H1 (cell line): ENCODE results near the gene S100A6. TPM values are rescaled to one million over a fixed set of nuclear protein-coding genes. Genes with fewer than 3 reads are reported as not detected.

Source experiments
- CTCF ChIA-PET: fragments of 300-600 bp; sonication (Branson Sonifier 250); formaldehyde crosslinking; loops from one replicate; lab custom pipeline; 2021; ENCODE audit not compliant: partially characterized antibody; lab: Charles Lee
- POLR2A ChIA-PET: fragments of 300-600 bp; sonication (Branson Sonifier 250); formaldehyde crosslinking; loops from one replicate; lab custom pipeline; 2021; ENCODE audit warnings: inconsistent platforms; ENCODE audit not compliant: partially characterized antibody; lab: Charles Lee
- DNase-seq, 2 experiments: peaks; one replicate each; pipeline versions ENCODE4 v3.0.0 to v3.0.0-alpha.2; 2010 to 2022; ENCODE audit warnings: low spot score in 2 of 2, low read depth in 1 of 2, mixed read lengths in 1 of 2
- FAIRE-seq: peaks from 2 replicates; lab custom pipeline; 2011; peaks lifted over from hg19 to GRCh38; lab: Jason Lieb, UNC
- H2AFZ ChIP-seq: 2 replicates; pipeline ENCODE4 v1.8.1; 2012; ENCODE audit warnings: low read length, inconsistent platforms
- H2AK5ac ChIP-seq: 2 replicates; pipeline ENCODE4 v1.6.1; 2013; ENCODE audit warnings: low read depth, low read length
- H2BK120ac ChIP-seq: replicated peaks from 2 replicates; pipeline ENCODE3; 2013; ENCODE audit warnings: low read depth, low read length, inconsistent platforms
- H2BK12ac ChIP-seq: 2 replicates; pipeline ENCODE4 v1.6.1; 2013; ENCODE audit warnings: low read depth, low read length
- H2BK15ac ChIP-seq: 2 replicates; pipeline ENCODE4 v1.6.1; 2013; ENCODE audit warnings: low read length
- H2BK20ac ChIP-seq: 2 replicates; pipeline ENCODE4 v1.6.1; 2013; ENCODE audit warnings: low read length
- H2BK5ac ChIP-seq: 2 replicates; pipeline ENCODE4 v1.6.1; 2013; ENCODE audit warnings: low read depth, low read length
- H3K14ac ChIP-seq: 2 replicates; pipeline ENCODE4 v1.6.1; 2013; ENCODE audit warnings: inconsistent platforms; ENCODE audit not compliant: insufficient read length
- H3K18ac ChIP-seq: 2 replicates; pipeline ENCODE4 v1.6.1; 2013; ENCODE audit warnings: low read length; ENCODE audit errors: extremely low read depth
- H3K23ac ChIP-seq: 2 replicates; pipeline ENCODE4 v1.6.1; 2013; ENCODE audit warnings: inconsistent platforms; ENCODE audit not compliant: insufficient read length
- H3K23me2 ChIP-seq: 2 replicates; pipeline ENCODE4 v1.6.1; 2013; ENCODE audit warnings: low read depth, low read length
- H3K27ac ChIP-seq: 2 replicates; pipeline ENCODE4 v1.6.1; 2011; ENCODE audit warnings: low read depth, low read length, inconsistent platforms
- H3K27me3 ChIP-seq, 4 experiments: replicated peaks in 1 of 4; 1 replicate in 1 of 4; 2 replicates in 3 of 4; pipeline versions ENCODE4 v1.6.1 to v1.8.1; 2011 to 2013; ENCODE audit warnings: low read length in 3 of 4, mild to moderate bottlenecking in 3 of 4, inconsistent platforms in 2 of 4, mixed read lengths in 2 of 4, moderate library complexity in 1 of 4; ENCODE audit not compliant: control insufficient read depth in 3 of 4, insufficient read depth in 3 of 4; ENCODE audit errors: extremely low read depth in 1 of 4
- H3K36me3 ChIP-seq, 4 experiments: 2 replicates each; pipeline versions ENCODE4 v1.6.1 to v1.8.1; 2011 to 2013; ENCODE audit warnings: mild to moderate bottlenecking in 4 of 4, low read length in 3 of 4, moderate library complexity in 2 of 4, control low read depth in 1 of 4, inconsistent platforms in 1 of 4; ENCODE audit not compliant: insufficient read depth in 4 of 4, control insufficient read depth in 2 of 4
- H3K4ac ChIP-seq: replicated peaks from 2 replicates; pipeline ENCODE3; 2013; ENCODE audit warnings: low read length, low read depth, mixed read lengths, inconsistent platforms; ENCODE audit not compliant: insufficient read length
- H3K4me1 ChIP-seq, 4 experiments: replicated peaks in 1 of 4; 1 replicate in 1 of 4; 2 replicates in 3 of 4; pipeline versions ENCODE4 v1.6.1 to v1.8.1; 2011 to 2013; ENCODE audit warnings: low read length in 3 of 4, inconsistent platforms in 2 of 4, mixed read lengths in 1 of 4; ENCODE audit not compliant: insufficient read depth in 4 of 4, control insufficient read depth in 3 of 4
- H3K4me2 ChIP-seq, 2 experiments: 2 replicates each; pipeline versions ENCODE4 v1.6.1 to v1.8.1; 2011 to 2013; ENCODE audit warnings: low read depth in 2 of 2, low read length in 2 of 2, control low read depth in 1 of 2, inconsistent platforms in 1 of 2, mild to moderate bottlenecking in 1 of 2; ENCODE audit not compliant: insufficient read depth in 1 of 2
- H3K4me3 ChIP-seq, 4 experiments: fragments of 200-600, 300-600 bp in 1 of 4; sonication (generic), shearing (Covaris generic), sonication (Bioruptor Twin) in 1 of 4; 2 replicates each; pipeline versions ENCODE4 v1.5.1 to v1.8.1; 2011 to 2016; ENCODE audit warnings: low read length in 4 of 4, low read depth in 3 of 4, control low read depth in 2 of 4, inconsistent platforms in 2 of 4, mild to moderate bottlenecking in 2 of 4, mixed read lengths in 1 of 4, moderate library complexity in 1 of 4; ENCODE audit not compliant: insufficient read depth in 2 of 4; ENCODE audit errors: extremely low read depth in 1 of 4
- H3K56ac ChIP-seq: replicated peaks from 2 replicates; pipeline ENCODE3; 2013; ENCODE audit warnings: low read depth, mild to moderate bottlenecking, mixed read lengths, low read length, inconsistent platforms; ENCODE audit not compliant: insufficient read length
- H3K79me1 ChIP-seq: 2 replicates; pipeline ENCODE4 v1.6.1; 2013; ENCODE audit warnings: low read depth, low read length, control low read depth
- H3K79me2 ChIP-seq, 2 experiments: 2 replicates each; pipeline versions ENCODE4 v1.6.1 to v1.8.1; 2012 to 2013; ENCODE audit warnings: low read length in 2 of 2, mild to moderate bottlenecking in 2 of 2, inconsistent platforms in 1 of 2; ENCODE audit not compliant: insufficient read depth in 2 of 2, control insufficient read depth in 1 of 2
- H3K9ac ChIP-seq, 4 experiments: replicated peaks in 1 of 4; 1 replicate in 1 of 4; 2 replicates in 3 of 4; pipeline versions ENCODE4 v1.6.1 to v1.8.1; 2011 to 2013; ENCODE audit warnings: low read depth in 3 of 4, low read length in 3 of 4, control low read depth in 2 of 4, mild to moderate bottlenecking in 2 of 4, moderate library complexity in 2 of 4, inconsistent platforms in 1 of 4; ENCODE audit errors: extremely low read depth in 1 of 4
- H3K9me3 ChIP-seq, 2 experiments: 2 replicates each; pipeline versions ENCODE4 v1.6.1 to v1.8.1; 2012 to 2013; ENCODE audit warnings: mild to moderate bottlenecking in 2 of 2, moderate library complexity in 2 of 2, control low read depth in 1 of 2, inconsistent platforms in 1 of 2, low read depth in 1 of 2, low read length in 1 of 2, mixed read lengths in 1 of 2; ENCODE audit not compliant: insufficient read depth in 2 of 2
- H4K20me1 ChIP-seq, 2 experiments: replicated peaks in 1 of 2; 2 replicates each; pipeline versions ENCODE3 to v1.8.1; 2011 to 2013; ENCODE audit warnings: inconsistent platforms in 2 of 2, low read length in 2 of 2, mild to moderate bottlenecking in 1 of 2; ENCODE audit not compliant: insufficient read depth in 2 of 2, control insufficient read depth in 1 of 2
- H4K5ac ChIP-seq: 2 replicates; pipeline ENCODE4 v1.6.1; 2013; ENCODE audit warnings: low read length, low read depth, mixed read lengths, inconsistent platforms; ENCODE audit not compliant: insufficient read length
- H4K8ac ChIP-seq: 2 replicates; pipeline ENCODE4 v1.8.0; 2013; ENCODE audit warnings: mild to moderate bottlenecking, moderate library complexity, low read length, inconsistent platforms; ENCODE audit not compliant: insufficient read depth; ENCODE audit errors: extremely low read depth
- H4K91ac ChIP-seq: replicated peaks from 2 replicates; pipeline ENCODE3; 2013; ENCODE audit warnings: low read length, mixed read lengths, inconsistent platforms; ENCODE audit not compliant: insufficient read length
- CREB1 ChIP-seq: IDR thresholded peaks from 2 replicates; pipeline ENCODE4 v1.6.1; 2012; ENCODE audit warnings: inconsistent platforms
- CTBP2 ChIP-seq: IDR thresholded peaks from 2 replicates; pipeline ENCODE4 v1.7.0; 2011; ENCODE audit warnings: borderline replicate concordance, mild to moderate bottlenecking, moderate library complexity, mixed read lengths, low read length; ENCODE audit not compliant: insufficient read depth, insufficient read length
- FOSL1 ChIP-seq: IDR thresholded peaks from 2 replicates; pipeline ENCODE4 v1.6.1; 2011; ENCODE audit warnings: mild to moderate bottlenecking, low read depth, low read length, moderate library complexity; ENCODE audit not compliant: insufficient read depth
- KDM4A ChIP-seq: IDR thresholded peaks from one replicate; pipeline ENCODE4 v1.7.1; 2012; ENCODE audit warnings: low read depth, mild to moderate bottlenecking, moderate library complexity, low read length, inconsistent platforms; ENCODE audit not compliant: severe bottlenecking
- PHF8 ChIP-seq: fragments of 200-600 bp; sonication (generic); conservative IDR thresholded peaks from 2 replicates; pipeline ENCODE4 v1.7.1; 2012; ENCODE audit warnings: low read depth, mild to moderate bottlenecking, inconsistent platforms, low read length, moderate library complexity
- RBBP5 ChIP-seq: IDR thresholded peaks from 2 replicates; pipeline ENCODE4 v1.7.1; 2012; ENCODE audit warnings: low read depth, mild to moderate bottlenecking, inconsistent platforms, low read length, moderate library complexity, borderline replicate concordance
- SIX5 ChIP-seq: IDR thresholded peaks from 2 replicates; pipeline ENCODE4 v1.6.1; 2011; ENCODE audit warnings: mild to moderate bottlenecking, low read depth, low read length
- SUZ12 ChIP-seq: fragments of 200-600 bp; sonication (generic); IDR thresholded peaks from 2 replicates; pipeline ENCODE4 v1.6.1; 2012; ENCODE audit warnings: mild to moderate bottlenecking, inconsistent platforms, low read length, moderate library complexity, mixed read lengths
- TAF1 ChIP-seq: IDR thresholded peaks from 2 replicates; pipeline ENCODE4 v1.6.1; 2011; ENCODE audit warnings: mild to moderate bottlenecking, low read depth, low read length
- ZNF274 ChIP-seq: IDR thresholded peaks from 2 replicates; pipeline ENCODE4 v1.7.0; 2012; ENCODE audit warnings: low read length, borderline replicate concordance; ENCODE audit errors: extremely low read depth
- WGBS, 2 experiments: shearing (Covaris generic) in 1 of 2; methylation state at CpG; one replicate each; pipeline versions ENCODE4 v1.1.6 to v1.1.7; 2013 to 2015; ENCODE audit warnings: low lambda C conversion rate in 2 of 2, mixed read lengths in 2 of 2, inconsistent platforms in 1 of 2, low coverage in 1 of 2, missing lambda C conversion rate in 1 of 2; ENCODE audit not compliant: insufficient replicate concordance in 2 of 2, insufficient coverage in 1 of 2, insufficient read length in 1 of 2; ENCODE audit errors: extremely low coverage in 1 of 2, missing lambda C conversion rate in 1 of 2; 5-methylcytosine and 5-hydroxymethylcytosine counted together
- polyA plus RNA-seq, 7 experiments: library from polyadenylated mRNA; depleted of rRNA in 3 of 7; stranded (reverse) in 5 of 7; unstranded in 2 of 7; fragments of >200 nt in 5 of 7; fragments of 200-250 nt in 2 of 7; gene quantifications; 1 replicate in 5 of 7; 2 replicates in 1 of 7; 4 replicates in 1 of 7; pipeline versions ENCODE4 v1.2.1 to v1.2.3, GENCODE V29; 2011 to 2013; ENCODE audit warnings: missing spikeins in 2 of 7, mixed read lengths in 2 of 7
- total RNA-seq: library from RNA; stranded (reverse); fragmentation: NEBNext Ultra II Directional; extraction: Animal tissue kit (Norgen Biotek cat#: 25700); gene quantifications from 2 replicates; pipeline ENCODE4 v1.2.1, GENCODE V29; 2021
- TF ChIP-seq, protein P1 (sequence below), 3 experiments: IDR thresholded peaks; 1 replicate in 2 of 3; 2 replicates in 1 of 3; pipeline versions ENCODE4 v1.5.1 to v1.6.1; 2011; ENCODE audit warnings: low read length in 3 of 3, mild to moderate bottlenecking in 3 of 3, inconsistent platforms in 2 of 3, low read depth in 1 of 3, moderate library complexity in 1 of 3; ENCODE audit not compliant: insufficient read depth in 1 of 3; ENCODE audit errors: control extremely low read depth in 1 of 3

S100A6 gene
- total and polyA plus RNA-seq, 2 of the 8 experiments (the other 6 are each of a cell fraction or from before 2014, with no cell fraction given), result 11.1 to 63.0 TPM

DNA sequence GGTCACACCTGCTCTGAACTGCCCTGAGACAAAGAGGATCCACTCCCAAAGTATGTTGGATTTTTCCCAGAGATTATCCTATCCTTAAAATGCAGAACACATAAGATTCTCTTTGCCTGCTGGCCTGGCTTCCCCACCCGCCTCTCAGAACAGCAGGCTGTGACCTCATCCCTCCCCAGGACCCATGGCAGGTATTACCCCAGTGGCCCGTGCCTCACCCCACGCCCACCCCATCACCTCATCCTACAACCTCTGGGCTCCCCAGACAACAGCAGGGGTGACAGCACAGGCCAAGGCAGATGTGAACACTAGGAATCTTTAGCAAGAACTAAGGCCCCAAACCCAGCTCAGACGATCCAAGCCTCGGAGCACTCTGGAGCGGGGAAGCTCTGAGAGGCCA lies 40.3 kb downstream of the S100A6 start:
- H4K8ac ChIP-seq, result 0 out of 2 replicates have a peak overlapping the region, but pooled peaks have one; percentile 51
- 0 out of 2 replicates have a peak overlapping the region, but pooled peaks have one; percentile 38 for H3K27ac ChIP-seq
- peak overlapping the region; percentile 65; the same call in 1 of the 2 replicates for H2AFZ ChIP-seq
- TF ChIP-seq RBBP5 (no peak), SIX5 (no peak), PHF8 (no peak), ZNF274 (no peak), CTBP2 (no peak), SUZ12 (no peak), CREB1 (no peak), FOSL1 (no peak), TAF1 (no peak), KDM4A (no peak)
- TF ChIP-seq, protein P1, sequence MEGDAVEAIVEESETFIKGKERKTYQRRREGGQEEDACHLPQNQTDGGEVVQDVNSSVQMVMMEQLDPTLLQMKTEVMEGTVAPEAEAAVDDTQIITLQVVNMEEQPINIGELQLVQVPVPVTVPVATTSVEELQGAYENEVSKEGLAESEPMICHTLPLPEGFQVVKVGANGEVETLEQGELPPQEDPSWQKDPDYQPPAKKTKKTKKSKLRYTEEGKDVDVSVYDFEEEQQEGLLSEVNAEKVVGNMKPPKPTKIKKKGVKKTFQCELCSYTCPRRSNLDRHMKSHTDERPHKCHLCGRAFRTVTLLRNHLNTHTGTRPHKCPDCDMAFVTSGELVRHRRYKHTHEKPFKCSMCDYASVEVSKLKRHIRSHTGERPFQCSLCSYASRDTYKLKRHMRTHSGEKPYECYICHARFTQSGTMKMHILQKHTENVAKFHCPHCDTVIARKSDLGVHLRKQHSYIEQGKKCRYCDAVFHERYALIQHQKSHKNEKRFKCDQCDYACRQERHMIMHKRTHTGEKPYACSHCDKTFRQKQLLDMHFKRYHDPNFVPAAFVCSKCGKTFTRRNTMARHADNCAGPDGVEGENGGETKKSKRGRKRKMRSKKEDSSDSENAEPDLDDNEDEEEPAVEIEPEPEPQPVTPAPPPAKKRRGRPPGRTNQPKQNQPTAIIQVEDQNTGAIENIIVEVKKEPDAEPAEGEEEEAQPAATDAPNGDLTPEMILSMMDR (IDR thresholded peaks at IDR 0.05; ENCODE audit: control extremely low read depth in 1 of 3, insufficient read depth in 1 of 3, low read depth in 1 of 3, low read length in 3 of 3), result no peak

More for the DNA sequence above, 40.3 kb downstream of the S100A6 start:
- no peaks in the 10 kb centered on the region for H3K79me2 ChIP-seq
- H2BK12ac ChIP-seq, result peak overlapping the region; percentile 82
- no peak overlapping the region for H2BK15ac ChIP-seq
- H3K56ac ChIP-seq, result no peak overlapping the region
- H4K91ac ChIP-seq, result no peak overlapping the region
- 86% methylated on average over 6 of the region's 6 CpGs; no CpG with 5 or more reads in 1 of the 2 experiments for WGBS, 2 experiments
- H4K5ac ChIP-seq, result no peak overlapping the region
- H3K9me3 ChIP-seq, result no peaks in the 10 kb centered on the region
- no peak for FAIRE-seq
- no peak for DNase-seq
- ChIA-PET CTCF (interaction anchor here (0.6 to 21.4 kb wide), 48 partner anchors 9 to 300 kb away, joined by 3 to 360 read pairs (median 6); partner anchors contain the start of genes PGLYRP4, S100A1, S100A13 and S100A2), POLR2A (interaction anchor here (1.4 to 3.2 kb wide), 3 partner anchors 10 to 131 kb away, joined by 4 to 14 read pairs (median 5); partner anchors contain the start of gene S100A13)
- peaks cover 0 to 6% (median 2%) of the 10 kb centered on the region in 4 experiments; a peak in 4 of 7 replicates for H3K4me1 ChIP-seq
- H3K4ac ChIP-seq, result no peak overlapping the region
- H3K9ac ChIP-seq, result no peak overlapping the region
- no peak overlapping the region for H3K23ac ChIP-seq
- peak overlapping the region; percentile 10; the same call in 1 of the 2 replicates for H2BK5ac ChIP-seq
- no peaks in the 10 kb centered on the region for H3K79me1 ChIP-seq
- no peak overlapping the region for H2AK5ac ChIP-seq
- H3K27me3 ChIP-seq, result no peaks in the 10 kb centered on the region
- H4K20me1 ChIP-seq, result no peaks in the 10 kb centered on the region
- no peak overlapping the region for H3K18ac ChIP-seq
- H3K4me2 ChIP-seq, result 0 out of 4 replicates have a peak overlapping the region, but pooled peaks of 1 of the 2 experiments have one; percentile 15
- no peak overlapping the region for H2BK20ac ChIP-seq
- no peaks in the 10 kb centered on the region for H3K23me2 ChIP-seq
- H2BK120ac ChIP-seq, result no peak overlapping the region
- no peak overlapping the region for H3K14ac ChIP-seq
- H3K4me3 ChIP-seq, result no peak overlapping the region
- H3K36me3 ChIP-seq, result no peaks in the 10 kb centered on the region
